LoVo (cell line): ENCODE measurements around the gene C1QTNF8.

Experiments used
- DNase-seq: peaks from one replicate; pipeline ENCODE4 v3.0.0-alpha.2; 2016; ENCODE audit warnings: low spot score

C1QTNF8 gene

DNA sequence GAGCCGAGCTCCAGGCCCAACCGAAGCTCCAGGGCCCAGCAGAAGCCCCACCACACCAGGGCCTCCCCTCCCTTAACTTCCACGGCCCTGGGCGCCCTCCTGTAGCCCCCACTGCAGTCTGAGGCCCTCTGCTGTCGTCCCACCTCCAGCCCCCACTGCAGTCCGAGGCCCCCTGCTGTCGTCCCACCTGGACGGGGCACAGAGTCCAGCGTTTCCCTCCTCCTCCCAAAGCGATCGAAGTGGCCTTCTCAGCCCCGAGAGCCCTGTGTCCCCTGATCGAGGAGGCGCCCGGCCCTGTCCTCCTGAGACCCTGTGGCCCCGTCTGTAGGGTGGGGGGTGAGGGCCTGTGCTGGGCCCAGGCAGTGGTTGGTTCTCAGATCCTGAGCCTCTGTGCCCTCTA lies 31.1 kb upstream of the C1QTNF8 start:
- no peak for DNase-seq

DNA sequence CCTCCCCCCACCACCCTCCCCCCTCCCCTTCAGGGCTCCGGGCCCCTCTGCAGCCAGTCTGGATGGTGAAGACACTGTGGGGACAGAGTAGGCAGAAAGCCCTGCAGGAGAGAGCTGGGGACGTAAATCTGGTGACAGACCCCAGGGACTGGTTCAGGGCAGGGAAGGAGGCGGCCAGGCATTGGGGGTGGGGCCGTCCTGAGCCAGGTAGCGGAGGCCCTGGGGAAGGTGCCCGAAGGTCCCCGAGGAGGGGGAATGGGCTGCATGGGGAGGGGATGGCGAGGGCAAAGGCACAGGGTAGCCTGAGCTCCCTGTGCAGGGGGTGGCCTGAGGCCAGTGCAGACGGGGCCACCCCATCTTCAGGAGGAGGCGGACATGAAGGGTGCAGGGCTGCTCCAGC lies 30.5 kb upstream of the C1QTNF8 start:
- DNase-seq: no peak

DNA sequence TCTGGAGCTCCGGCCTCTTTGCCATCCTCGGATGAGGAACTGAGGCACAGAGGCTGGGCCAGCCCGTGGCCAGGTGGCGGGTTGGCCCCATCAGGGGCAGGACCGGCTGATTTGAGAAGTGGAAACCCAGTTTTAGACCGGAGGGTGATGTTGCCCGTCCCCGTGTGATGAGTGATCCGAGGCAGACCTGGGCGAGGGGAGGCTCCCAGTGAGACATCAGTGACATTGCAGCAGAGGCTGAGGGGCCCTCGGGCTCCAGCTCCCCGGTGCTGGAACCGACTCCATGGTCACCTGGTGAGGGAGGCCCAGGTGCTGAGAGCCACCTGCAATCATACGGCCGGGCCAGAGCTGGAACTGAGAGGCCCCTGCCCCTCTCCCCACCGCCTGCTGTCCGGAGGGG lies 30.0 kb upstream of the C1QTNF8 start:
- DNase-seq: no peak

DNA sequence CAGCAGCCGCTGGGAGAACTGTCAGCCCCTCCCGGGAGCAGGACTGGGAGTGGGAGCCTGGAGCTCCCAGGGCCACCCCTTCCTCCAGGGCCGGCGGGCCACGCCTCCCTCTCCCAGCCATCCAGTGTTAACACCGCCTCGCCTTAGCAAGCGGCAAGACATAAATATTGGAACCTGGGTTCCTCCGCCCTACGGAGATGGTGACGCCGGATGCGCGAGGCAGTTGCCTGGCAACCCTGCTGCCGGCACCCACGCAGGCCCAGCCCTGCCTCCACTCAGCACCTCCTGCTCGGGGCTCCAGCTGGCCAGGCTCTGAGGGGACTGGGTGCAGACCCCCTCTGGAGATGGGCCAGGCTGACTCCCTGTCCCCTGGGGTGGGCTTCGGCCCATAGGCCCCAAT lies 29.4 kb upstream of the C1QTNF8 start:
- DNase-seq: no peak

DNA sequence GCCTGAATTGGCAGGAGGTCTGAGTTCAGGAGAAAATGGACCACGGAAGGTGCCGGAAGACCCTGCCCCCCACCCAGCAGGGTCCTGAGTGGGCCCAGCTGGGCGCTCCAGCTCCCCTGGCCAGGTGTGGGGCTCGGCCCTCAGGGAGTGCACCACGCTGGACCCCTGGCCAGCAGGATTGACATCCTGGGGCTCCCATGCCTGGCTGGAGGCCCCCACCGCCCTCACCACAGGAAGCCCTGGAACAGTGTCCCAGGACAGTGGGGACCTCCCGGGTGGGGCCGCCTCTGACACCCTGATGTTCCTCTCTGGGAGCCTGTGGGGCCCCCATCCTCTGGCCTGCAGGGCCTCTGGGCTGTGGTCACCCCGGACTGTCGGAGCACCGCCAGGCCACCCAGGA lies 28.8 kb upstream of the C1QTNF8 start:
- no peak for DNase-seq

DNA sequence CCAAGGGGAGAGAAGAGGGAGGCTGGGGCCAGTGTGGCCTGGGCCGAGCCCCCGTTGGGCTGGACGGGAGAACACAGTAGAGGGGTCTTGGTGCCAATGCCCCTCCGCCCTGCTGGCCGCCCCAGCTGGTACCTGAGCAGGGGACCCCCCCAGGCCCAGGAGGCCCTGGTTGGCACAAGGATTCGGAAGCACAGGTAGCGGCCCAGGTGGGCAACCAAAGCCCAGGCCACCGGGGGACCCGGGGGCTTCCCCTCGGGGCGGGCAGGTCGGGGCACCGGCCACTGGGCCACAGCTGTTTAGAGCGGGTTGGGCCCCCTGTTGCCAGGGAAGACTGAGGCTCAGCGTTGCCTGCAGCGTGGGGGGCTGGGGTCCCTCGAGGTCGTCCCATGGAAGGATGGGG lies 28.2 kb upstream of the C1QTNF8 start:
- DNase-seq: no peak

DNA sequence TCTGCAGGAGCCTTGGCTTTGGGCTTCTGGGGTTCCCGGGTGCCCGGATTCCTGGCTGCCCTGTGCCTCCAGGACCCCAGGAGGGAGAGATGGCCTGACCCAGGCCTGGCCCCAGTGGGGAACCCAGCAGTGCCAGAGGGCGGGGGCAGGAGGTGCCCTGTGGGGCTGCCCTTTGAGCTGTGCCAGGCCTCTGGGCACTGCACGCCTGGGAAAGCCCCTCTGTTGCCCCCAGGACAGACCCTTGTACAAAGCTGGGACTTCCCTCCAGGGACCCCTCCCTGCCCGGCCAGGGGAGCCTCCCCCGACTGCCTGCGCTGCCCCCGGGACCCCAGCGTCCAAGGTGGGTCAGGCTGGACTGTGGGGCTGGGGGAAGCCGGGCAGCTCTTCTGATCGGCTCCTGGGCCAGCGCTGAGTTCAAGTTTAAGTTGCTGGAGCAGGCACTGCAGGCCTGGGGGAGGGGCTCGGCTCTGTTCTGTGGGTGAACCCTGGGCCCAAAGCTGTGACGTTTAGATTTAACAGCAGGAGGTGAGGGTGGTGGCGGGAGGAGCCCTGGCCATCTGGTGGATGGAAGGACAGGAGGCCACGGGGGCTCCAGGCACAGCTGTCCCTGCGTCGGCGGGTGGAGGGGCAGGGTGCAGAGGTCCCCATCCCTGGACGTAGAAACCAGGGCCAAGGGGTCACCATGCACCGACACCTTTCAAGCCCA lies 27.6 kb upstream of the C1QTNF8 start:
- DNase-seq: no peak

DNA sequence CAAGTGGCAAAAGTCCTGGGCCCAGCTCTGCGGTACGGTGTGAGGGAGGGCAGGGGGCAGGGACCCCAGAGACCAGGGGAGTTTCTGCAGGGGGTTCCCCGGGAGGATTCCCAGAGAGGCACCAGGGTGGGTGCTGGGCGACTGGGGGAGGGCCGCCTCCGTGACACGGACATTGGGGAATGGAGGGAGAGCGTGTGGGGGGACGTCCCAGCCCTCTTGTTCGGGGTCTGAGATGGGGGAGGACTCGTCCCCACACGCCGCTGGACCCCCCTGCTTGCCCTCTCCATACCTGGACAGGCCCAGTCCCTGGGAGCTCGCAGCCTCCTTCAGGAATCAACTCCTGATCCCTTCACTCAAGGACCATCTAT lies 26.3 kb upstream of the C1QTNF8 start:
- no peak for DNase-seq

DNA sequence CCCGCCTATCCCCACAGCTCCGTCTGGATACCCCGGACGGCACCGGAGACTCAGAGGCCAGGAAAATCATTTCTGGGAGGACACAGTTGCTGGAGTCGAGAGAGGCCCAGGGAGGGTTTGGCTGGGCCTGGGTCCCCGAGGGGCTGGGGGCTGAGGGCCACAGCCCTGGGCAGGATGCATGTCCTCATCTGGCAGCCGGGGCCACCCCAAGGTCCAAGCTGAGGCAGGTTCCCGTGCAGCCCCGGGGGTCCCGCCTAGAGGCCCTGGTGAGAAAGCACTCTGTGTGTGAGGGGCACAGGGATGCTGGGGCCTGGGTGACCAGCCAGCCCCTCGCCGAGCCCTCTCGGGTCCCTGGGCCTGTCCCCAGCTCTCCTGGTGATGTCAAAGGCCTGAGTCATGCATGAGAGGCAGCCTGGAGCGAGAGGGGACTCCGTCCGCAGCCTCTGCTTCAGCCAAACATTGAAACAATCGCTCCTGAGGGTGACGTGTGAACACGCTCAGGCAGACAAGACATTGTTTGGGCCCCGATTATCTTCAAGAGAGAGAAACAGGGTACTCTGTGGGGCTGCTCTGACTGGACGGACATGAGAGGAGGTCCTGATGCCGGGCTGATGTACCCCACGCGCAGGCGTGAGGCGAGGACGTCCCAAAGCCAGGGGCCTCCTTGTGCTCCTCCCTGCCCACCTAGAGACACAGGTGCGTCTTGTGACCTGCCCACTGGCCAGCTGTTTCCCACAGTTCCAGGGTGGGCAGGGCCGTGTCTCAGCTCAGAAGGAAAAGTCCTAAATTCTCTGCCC lies 25.8 kb upstream of the C1QTNF8 start:
- DNase-seq: no peak

DNA sequence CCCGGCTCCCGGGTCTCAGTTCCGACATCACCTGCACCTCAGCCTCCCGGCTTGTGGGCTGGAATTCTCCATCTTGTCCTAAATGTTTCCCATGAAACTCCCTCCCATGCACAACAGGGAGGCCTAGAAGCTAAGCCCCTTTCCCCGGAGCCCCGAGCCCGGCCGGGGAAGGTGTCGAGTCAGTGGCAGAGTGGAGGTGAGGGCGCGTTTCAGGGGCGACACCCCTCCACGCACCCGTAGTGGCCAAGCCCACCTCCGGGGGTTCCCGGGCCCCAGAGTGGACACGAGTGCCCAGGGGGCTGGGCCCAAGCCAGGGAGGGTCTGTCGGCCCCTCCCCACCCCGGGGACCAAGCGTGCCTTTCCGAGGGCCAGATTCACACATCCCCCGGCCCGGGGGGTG lies 25.0 kb upstream of the C1QTNF8 start:
- DNase-seq: no peak

DNA sequence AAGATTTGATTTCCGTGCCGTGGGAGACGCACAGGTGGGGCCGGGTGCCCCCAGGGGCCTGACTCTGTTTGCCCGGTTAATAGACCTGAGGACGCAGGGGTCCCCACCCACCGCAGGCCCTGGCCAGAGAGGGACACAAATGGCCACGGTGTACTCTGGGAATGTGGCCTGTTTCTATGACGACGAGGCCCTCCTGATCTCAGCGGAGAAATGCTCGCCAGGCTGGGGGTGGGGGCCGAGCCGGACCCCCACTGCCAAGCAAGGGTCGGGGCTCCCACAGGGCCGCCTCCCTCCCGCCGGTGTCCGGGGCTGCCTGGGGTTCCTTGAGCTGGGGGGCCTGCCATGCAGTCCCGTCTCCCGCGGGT lies 24.5 kb upstream of the C1QTNF8 start:
- DNase-seq: no peak

DNA sequence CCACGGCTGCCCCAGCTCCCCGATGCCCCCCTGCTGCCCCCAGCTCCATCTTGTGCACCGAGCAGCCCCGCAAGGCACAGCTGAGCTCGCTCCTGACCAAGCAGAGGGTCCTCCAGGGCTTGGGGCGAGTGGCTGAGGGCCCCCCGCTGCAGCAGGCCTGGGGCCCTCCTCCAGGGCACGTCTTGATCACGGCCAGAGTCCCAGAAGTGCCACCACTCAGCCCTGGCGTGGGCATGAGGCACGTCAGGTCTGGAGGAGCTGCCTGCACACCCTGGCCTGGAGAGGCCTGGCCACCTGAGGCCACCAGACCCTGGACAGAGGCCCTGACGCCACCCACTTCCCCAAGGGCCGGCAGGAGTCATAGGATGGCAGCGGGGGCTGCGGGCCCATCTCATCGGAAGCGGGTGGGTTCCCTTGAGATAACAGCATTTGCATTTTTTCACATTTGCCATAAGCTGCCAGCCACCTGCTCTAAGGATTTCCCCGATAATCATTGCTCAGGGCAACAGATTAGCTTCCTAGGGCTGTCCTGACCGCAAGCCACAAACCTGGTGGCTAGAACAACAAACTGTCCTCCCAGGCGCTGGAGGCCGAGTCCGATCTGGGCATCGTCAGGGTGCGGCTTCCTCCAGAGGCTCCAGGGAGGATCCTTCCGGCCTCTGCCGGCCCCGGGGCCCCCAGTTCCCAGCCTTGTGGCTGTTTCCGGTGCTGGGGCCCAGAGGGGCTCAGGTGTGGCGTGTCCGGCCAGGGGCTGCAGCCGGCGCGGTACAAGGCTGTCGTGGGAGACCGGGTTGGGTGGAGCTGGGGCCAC lies 23.9 kb upstream of the C1QTNF8 start:
- no peak for DNase-seq

DNA sequence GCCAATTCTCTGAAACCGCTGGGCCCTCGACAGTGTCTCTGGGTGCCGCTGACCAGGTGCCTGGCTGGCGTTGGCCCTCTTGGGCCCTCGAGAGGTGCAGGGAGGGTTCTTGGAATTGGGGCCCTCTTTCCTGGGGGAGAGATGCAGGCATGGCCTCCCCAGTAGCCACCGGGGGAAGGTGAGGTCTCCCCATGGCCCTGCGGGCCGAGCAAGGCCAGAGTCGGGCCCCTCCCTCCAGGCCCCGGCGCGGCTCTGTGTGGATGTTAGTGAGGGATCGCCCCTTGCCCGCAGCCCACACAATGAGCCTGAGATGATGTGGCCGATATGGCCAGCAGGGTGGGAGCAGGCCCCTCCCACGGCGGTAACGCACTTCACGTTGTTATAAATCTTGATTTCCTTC lies 23.1 kb upstream of the C1QTNF8 start:
- DNase-seq: no peak

DNA sequence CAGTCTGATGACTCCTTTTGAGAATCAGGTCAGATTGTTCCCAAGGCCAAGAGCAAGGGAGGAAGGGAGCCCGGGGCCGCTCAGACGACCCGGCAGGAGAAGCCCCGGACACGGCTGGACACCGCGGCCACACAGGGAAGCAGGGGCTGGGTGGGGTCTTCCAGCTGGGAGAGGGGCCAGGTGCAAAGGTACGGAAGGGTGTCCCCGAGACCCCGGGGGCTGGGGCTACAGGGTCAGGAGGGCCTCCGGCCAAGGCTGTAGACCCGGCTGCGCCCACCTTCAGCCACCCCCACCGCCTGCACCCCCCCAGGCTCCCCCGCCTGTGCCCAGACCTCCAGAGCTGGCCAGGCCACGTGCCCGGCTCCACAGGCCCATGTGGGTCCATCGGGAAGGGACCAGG lies 21.9 kb upstream of the C1QTNF8 start:
- no peak for DNase-seq

DNA sequence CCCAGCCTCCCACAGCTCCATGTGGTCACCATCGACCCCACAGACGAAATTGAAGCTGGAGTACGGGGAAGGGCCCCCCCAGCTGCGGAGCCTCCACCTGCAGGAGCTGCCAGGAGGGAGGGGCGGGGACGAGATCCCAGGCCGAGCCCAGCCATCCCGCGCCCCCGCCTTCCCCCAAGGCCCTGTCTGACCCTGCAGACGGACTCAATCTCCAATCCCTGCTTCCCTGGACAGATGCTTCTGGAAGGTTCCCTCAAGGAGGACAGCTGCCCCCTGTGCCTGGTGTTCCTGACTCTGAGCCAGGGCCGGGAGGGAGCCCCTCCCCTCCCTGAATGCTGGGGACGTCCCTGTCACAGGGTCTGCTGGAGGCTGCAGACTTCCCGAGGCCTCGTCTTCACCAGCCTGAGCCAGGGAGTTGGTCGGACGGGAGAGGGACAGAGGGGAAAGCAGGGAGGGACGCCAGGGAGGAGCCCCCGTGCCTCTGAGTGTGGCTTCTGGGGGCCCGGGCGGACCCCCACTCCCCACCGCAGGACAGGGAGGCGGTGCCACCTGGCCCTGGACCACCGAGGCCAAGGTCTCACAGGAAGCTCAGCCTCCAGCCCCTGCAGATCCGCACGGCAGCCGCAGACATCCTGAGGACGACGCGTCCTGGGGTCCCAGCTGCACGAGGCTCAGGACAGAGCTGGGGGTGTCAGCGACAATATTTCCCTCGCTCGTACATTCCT lies 21.3 kb upstream of the C1QTNF8 start:
- no peak for DNase-seq

DNA sequence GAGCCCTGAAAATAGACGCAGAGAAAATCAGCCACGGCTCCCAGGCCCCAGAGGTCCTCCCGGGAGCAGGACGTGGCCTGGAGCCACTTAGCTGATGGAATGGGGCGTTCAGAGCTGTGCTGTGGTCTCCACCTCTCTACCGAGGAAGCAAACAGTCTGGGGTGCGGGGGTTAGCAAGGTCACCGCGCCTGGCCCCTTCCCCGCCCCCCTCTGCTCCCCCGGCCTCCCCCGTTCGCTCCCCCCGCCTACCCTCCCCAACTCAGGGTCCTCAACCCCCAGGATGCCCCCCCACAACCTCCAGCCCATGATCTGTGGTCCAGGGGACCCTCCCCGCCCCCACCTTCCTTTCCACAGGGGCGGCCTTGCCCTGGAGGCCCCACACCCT lies 20.6 kb upstream of the C1QTNF8 start:
- DNase-seq: no peak

DNA sequence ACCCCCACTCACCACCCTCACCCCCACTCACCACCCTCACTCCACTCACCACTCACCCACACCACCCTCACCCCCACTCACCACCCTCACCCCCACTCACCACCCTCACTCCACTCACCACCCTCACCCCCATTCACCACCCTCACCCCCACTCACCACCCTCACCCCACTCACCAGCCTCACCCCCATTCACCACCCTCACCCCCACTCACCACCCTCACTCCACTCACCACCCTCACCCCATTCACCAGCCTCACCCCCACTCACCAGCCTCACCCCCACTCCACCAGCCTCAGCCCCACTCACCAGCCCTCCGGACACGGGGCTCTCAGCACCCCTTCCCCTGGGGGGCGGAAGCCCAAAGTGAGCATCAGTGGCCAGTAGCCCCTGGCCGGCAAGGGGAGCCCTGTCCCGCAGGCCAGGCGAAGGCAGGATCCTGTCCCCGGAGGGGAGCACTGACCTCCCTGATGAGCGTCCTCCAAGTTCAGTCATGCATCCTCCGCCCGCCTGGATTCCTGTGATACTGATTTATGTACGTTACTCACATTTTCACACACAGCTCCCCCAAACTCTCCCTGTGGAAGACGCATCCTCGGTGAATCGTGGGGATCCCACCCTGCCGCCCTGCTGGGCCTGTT lies 18.0 kb upstream of the C1QTNF8 start:
- DNase-seq: no peak

DNA sequence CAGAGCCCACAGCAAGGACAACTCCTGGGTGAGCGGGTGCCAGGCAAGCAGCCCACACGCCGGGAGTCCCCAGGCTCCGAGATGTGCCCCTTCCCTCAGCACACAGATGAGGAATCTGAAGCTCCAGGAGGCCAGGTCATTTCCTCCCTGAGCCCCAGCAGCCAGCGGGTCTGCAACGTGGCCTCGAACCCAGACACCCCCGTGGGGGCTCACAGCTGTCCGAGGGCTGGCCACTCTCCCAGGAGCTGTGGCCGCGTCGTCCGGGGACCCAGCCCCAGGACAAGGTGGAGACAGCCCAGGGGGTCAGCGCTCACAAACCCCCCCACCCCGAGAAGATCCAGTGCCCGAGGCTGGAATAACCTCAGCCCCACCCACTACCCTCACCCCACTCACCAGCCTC lies 17.4 kb upstream of the C1QTNF8 start:
- DNase-seq: no peak

DNA sequence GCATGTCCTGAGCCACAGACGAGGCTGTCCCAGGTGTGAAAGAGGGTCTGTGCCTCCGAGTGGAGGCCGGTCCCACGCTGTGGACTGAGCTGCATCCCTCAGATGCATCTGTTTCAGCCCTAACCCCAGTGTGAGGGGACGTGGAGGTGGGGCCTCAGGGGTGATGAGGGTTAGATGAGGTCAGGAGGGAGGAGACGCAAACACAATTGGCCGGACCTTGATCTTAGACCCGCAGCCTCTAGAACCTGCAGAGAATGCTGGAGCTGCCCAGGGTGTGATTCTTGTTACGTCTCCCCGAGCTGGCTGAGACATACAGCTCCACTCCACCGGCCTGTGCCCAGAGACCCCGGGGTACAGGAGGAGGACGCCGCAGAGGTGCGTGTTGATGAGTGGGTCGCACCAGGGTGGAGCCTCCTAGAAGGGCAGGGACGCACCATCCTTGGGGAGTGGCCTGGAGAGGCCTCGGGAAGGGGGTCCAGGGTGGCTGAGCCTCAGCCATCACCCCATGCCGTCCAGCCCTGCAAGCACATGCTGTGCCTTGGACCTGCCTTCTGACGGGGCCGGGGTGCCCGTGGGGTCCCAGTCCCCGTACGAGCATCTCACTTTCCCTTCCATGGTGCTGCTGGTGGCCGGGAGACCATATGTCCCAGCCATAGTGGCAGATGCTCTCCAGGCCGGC lies 16.6 kb upstream of the C1QTNF8 start:
- DNase-seq: no peak

DNA sequence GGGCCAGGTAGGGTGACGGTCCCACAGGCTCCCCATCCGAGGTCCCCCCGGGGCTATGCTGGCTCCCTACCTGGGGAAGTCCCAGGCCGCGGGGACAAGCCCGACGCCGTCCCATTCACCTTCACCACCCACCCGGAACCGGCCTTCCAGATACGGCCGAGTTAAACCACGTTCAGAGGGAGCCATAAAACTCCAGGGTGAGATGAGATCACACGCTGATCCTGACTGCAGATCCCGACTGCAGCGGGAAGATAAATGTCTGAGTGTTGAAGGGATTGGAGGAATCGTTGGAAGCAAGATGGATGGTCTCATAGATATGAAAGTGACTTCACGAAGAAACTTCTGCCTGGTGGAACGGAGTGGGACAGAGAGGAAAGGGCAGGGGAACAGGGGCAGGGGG lies 13.6 kb upstream of the C1QTNF8 start:
- no peak for DNase-seq
